HG03378 (cell line): ENCODE results near the gene LRRC71.
"Not testable (repeated sequence)": the region's sequence is repeated elsewhere in the genome, so short reads cannot be mapped to it uniquely, and the experiment has no call there.

Experiments
- ATAC-seq: cut with Tn5 transposase; IDR thresholded peaks from one replicate; pipeline ENCODE4 v1.9.1; 2021; ENCODE audit warnings: mild to moderate bottlenecking, moderate library complexity; ENCODE audit not compliant: unreplicated experiment

Gene LRRC71

GRCh38 chr1:156926695-156927094 lies 6.3 kb downstream of the LRRC71 start:
- ATAC-seq = not testable (repeated sequence)

- no peak for ATAC-seq
These were observed 7.0 kb downstream of the LRRC71 start for GRCh38 chr1:156927215-156928042.

DNA sequence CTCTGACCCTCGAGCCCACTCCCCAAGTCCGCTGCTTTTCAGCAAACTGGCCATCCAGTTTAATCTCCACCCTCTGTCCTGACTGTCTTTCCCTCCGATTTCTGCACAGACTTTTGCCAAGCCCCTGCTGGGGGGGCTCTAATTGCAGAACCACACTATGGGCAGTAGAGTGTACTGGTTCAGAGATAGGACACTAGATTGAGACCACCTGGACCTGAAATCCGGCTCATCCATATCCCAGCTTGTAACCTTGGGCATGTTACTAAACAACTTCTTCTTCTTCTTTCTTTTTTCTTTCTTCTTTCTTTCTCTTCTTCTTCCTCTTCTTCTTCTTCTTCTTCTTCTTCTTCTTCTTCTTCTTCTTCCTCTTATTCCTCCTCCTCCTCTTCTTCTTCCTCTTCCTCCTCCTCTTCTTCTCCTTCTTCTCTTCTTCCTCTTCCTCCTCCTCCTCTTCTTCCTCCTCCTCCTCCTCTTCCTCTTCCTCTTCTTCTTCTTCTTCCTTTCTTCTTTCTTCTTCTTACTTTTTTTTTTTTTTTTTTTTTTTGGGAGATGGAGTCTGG lies 7.7 kb downstream of the LRRC71 start:
- ATAC-seq = no peak

DNA sequence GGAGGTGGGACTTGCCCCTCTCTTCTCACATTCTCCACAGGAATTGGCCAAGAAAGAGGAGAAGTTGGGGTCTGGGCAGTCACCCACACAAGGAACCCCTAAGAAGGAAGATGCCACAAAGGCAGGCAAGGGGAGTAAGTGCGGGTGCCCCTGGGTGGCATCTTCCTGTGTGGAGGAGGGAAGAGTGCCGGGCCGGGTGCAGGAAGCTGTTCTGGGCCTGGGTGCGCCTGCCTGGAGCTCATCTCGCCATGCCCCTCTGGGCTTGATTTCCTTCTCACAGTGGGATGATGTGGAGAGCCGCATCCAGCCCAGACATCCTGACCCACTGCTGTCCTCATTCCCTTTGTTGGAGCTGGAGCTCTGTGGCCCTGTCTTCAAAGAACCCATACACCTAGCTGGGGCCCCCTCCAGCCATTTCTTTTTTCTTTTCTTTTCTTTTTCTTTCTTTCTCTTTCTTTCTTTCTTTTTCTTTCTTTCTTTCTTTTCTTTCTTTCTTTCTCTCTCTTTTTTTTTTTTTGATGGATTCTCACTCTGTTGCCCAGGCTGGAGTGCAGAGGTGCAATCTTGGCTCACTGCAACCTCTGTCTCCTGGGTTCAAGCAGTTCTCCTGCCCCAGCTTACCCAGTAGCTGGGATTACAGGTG lies 9.3 kb downstream of the LRRC71 start:
- no peak for ATAC-seq

DNA sequence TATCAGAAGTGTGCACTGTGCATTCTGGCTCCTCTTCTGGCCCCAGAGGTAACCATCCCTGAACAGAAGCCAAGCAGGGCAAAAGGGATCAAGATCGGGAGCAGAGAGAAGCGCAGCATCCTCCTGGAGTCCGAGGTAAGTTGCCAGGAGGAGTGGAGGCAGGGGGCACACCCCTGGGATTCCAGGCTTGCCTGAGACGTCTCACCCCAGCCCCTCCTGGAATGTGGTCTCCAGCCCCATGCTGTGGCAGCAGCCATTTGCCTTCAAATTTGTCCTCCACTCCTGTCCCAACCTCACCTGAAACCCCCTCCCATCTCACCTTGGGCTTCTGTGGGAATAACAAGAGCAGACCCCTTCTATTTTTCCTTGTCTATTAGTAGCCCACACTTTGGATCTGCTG lies 10.1 kb downstream of the LRRC71 start:
- ATAC-seq = no peak

- ATAC-seq = no peak
These were observed 10.9 kb downstream of the LRRC71 start for GRCh38 chr1:156931211-156931952.

DNA sequence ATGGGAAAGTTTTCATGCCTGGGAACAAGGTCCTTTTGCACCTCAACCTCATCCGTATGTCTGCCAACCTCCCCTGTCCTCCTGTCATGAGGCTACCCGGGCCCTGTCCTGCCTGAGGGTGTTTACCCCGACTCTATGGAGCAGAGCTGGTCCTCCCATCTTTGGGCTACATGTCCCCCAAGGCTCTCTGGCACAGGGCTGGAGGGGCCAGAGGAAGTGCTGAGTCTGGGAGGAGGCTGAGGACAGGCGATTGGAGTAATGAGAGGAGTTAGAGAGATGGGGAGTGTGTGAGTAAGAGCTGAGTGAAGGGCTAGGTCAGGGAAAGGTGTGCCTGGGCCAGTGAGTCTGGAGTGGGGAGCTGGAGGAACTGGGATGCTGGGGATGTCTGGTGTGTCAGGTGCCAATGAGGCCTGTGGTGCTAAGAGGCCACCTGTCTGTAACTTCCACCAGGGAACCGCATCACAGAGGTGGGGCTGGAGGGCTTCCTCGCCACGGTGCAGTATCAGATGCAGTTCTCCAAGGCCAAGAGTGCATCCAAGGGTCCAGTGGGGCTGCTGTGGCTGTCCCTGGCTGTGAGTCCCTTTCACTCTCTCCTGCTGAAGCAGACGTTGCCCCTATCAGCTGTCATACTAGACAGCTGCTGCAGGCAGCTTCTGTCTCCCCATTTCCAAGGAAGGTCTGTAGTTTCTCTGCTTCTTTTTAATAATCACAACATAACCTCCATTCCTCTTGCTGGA lies 11.7 kb downstream of the LRRC71 start:
- no peak for ATAC-seq

- ATAC-seq = no peak
These were observed 12.7 kb downstream of the LRRC71 start for GRCh38 chr1:156933136-156933535.

DNA sequence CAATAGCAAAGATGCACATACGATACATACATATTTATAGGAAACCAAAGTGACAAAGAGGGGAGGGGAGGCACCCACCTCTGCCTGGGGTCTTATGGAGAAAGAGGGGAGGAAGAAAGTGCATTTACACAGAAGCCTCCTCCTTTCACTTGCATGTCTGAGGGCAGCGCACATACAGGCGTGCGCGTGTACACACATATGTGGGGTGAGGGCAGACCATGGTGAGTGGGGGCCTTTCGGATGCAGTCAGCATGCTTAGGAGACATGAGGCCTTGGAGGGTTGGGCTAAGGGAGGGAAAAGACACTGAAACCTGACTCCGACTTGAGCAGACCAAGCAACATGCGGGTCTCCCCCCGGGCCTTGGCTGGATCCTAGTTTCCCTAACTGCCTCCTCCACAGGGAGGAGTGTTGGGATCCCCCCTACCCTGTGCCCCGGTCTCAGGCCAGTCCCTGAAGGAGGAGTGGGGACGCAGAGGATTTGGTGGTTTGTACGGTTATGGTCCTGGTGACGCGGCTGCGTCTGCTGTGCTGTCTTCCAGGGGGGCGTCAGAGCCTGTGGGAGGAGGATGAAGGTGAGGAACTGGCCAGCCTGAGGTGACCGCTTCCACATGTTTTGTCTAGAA lies 15.2 kb downstream of the LRRC71 start:
- ATAC-seq = no peak

DNA sequence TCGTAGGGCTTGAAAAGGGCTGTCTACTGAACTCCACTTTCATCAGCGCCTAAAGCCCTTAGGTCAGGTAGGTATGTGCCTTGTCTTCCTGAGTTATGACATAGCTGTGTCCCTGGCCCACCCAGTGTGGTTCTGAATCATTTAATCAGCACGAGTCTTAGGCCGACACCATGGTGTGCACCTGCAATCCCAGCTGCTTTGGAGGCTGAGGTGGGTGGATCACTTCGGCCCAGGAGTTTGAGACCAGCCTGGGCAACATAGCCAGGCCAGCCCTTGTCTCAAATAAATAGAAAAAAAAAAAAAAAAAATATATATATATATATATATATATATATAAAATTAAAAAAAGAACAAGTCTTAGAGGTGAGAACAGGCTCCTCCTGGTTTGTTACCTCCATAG lies 15.8 kb downstream of the LRRC71 start:
- no peak for ATAC-seq

DNA sequence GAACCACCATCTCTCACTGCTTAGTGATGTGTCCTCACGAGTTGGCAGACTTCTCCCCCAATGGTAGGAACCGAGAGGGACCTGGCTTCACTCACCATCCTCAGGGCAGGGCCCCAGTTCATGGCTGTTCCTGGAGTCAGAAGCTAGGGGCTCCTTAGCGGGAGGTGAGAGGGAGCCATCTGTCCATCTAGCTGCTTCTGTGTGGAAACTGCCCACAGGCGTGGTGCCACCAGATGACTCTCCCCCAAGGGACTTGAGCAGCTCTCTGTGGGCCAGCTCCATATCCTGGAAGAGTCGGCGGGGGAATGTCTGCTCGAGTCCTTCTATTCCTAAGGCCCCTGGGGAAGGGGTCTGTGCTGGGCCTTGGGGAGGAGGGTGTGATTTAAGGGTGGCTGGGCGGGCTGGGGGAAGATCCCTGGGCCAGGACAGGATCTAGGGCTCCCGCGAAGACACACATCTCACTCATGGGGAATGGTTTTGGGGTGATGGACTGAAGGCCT lies 16.3 kb downstream of the LRRC71 start:
- no peak for ATAC-seq

- ATAC-seq = no peak
These were observed 17.5 kb downstream of the LRRC71 start for GRCh38 chr1:156937883-156938282.

DNA sequence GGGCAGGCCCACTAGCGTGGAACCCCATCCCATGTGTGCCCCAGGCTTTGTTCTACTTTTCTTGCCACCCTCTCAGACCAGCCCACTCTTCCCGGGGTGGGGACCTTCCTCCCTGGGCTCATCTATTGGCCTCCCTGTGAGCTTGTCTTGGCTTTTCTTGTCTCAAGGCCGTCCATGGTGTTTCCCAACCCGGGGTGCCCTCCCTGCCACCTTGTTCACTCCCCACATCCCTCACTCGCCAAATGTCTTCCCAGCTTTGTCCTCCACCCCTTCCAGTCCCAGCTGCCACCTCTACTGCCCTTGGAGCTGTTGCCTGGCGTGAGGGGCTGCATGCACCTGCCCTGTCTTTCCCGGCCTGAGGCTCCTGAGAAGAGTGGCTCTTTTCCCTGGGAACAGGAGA lies 18.4 kb downstream of the LRRC71 start:
- ATAC-seq = no peak

DNA sequence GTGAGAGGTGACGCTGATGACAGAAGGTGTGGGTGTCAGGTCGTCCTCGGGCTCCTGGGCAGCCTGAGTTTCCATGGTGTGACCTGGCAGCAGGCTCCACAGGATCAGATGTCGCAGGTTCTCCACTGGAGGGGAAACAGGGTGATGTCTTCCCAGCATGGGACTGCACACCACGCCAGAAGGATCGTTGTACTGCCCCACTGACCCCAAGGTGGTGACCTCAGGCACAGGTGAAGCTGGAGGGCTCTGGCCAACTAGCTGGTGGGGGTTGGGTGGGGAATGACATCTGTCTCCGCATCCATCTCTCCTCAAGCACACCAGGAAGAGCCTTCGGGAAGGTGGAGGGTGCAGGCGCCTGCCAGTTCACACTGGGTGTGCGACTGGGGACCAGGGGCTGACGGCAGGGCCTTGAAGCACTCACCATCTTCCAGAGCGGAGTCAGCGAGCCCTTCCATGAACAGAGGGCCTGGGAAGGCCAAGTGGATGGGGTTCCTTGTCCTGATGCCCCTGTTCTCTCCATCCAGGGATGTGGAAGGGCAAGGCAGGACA lies 19.4 kb downstream of the LRRC71 start:
- no peak for ATAC-seq

DNA sequence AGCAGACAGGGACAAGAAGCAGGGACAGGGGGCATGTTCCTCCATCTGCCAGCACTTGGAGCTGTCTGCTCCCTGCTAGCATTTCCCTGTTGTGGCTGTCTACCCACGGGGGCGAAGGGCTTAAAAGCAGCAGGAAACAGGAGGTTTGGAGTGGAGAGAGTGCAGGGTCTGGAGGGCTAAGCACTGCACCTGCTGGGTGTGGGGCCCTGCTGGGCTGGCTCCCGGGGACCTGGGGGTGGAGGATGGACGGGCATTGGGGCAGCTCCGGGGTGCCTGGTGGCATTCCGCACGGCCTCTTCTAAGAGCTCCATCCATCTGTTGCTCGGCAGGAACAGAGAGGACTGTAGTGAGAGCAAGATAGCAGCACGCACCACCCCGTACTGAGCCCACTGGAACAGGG lies 21.2 kb downstream of the LRRC71 start:
- no peak for ATAC-seq

DNA sequence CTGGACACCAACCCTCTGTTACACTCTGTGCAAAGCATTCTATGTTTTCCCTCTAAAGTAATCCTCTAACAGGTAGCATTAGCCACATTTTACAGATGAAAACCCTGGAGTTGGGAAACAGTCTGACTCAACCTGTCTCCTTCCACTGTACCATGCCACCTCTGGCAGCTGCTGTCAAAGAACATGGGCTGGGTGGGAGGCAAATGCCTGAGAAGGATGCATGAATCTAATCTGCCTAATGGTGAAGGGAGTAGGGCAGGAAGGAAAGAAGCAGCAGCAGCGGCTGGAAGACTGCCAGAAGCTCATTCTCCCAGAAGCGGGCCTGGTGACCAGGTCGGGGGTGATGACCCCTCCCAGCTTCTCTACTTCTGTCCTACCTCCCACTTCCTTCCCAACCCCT lies 21.7 kb downstream of the LRRC71 start:
- ATAC-seq = no peak

- no peak for ATAC-seq
These were observed 22.1 kb downstream of the LRRC71 start for GRCh38 chr1:156942576-156942975.

DNA sequence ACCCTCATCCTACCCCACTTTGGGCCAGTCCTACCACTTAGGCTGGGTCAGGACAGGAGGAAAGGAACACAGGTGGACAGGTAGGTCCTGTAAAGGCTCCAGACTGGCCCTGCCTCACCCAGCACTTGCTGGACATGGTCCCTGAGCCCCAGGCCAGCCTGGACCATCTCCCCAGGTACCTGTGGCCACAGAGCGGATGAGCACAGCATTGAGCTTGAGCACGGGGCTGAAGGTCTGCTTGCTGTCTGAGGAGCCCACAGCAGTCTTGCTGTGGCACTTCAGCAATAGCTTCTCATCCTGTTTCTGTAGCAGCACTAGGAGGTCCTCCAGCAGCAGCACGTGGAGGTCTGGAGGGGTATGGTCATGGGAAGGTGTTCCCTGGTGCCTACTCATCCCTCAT lies 23.3 kb downstream of the LRRC71 start:
- no peak for ATAC-seq

DNA sequence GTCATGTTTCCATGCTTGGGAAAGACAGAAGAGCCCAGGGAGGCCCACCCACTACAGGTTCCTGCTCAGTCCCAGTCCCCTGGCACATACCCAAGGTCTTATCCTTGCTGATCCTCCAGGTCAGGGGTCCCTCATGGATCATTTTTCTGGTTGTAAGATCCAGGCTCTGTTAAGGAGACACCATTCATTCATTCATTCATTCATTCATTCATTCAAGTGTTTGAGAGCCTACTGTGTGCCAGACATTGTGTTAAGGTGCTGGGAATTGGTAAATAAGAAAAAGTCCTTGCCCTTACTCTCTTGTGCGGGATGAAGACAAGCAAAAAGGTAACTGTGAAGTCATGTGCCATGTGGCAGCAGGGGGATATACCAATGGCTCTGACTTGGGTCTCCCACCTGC lies 23.8 kb downstream of the LRRC71 start:
- ATAC-seq = no peak

DNA sequence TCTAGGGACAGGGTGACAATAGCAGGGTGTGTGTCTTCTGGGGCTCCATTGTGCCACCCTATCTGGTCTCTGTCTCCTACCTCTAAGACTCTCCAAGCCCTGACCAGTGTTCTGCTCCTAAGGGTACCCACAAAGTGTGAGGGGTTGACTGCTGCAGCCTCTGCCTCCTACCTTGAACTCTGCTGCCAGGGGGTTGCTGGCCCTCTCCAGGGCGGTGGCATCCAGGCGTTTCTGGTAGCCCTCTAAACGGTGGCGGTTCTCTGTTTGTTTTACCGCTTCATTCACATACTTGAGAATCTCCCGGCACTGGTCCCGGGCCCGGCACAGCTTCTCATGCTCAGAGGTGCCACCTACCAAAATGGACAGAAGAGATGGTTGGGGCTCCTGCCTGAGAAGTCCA lies 24.4 kb downstream of the LRRC71 start:
- ATAC-seq = no peak
